Breast epithelium (tissue), 4 donors: ENCODE data around the gene LEMD1. TPM values are rescaled to one million over a fixed set of nuclear protein-coding genes. Genes with fewer than 3 reads are reported as not detected.

Experiments
- DNase-seq, 2 donors: peaks; one replicate each; pipeline ENCODE4 v3.0.0-alpha.2; 2019; ENCODE audit warnings: low spot score in 2 of 2
- H3K27ac ChIP-seq, 2 donors: fragments of 200-600 bp; sonication (generic) in 1 of 2; one replicate each; pipeline ENCODE4 v1.5.1; 2016 to 2019; ENCODE audit warnings: mild to moderate bottlenecking in 1 of 2
- H3K27me3 ChIP-seq, 2 donors: fragments of 200-600 bp; sonication (generic) in 1 of 2; one replicate each; pipeline versions ENCODE4 v1.5.1 to v1.6.0; 2017 to 2019; ENCODE audit warnings: control low read depth in 1 of 2, mild to moderate bottlenecking in 1 of 2
- H3K36me3 ChIP-seq: fragments of 200-600 bp; one replicate; pipeline ENCODE4 v1.5.1; 2019
- H3K4me1 ChIP-seq, 2 donors: fragments of 200-600 bp; sonication (generic); one replicate each; pipeline ENCODE4 v1.5.1; 2016 to 2019; ENCODE audit warnings: control low read depth in 1 of 2
- H3K4me3 ChIP-seq, 3 donors: fragments of 200-600 bp; sonication (generic); 1 replicate in 2 of 3; 2 replicates in 1 of 3; pipeline ENCODE4 v1.5.1; 2016 to 2019; ENCODE audit warnings: mild to moderate bottlenecking in 3 of 3, moderate library complexity in 2 of 3
- H3K9me3 ChIP-seq, 2 donors: fragments of 200-600 bp; sonication (generic) in 1 of 2; one replicate each; pipeline ENCODE4 v1.5.1; 2016 to 2019; ENCODE audit warnings: control low read depth in 1 of 2
- CTCF ChIP-seq, 3 donors: fragments of 450-650 bp; IDR thresholded peaks; one replicate each; pipeline ENCODE4 v1.5.1; 2016 to 2017; ENCODE audit warnings: antibody characterized with exemption in 3 of 3, mild to moderate bottlenecking in 3 of 3, moderate library complexity in 3 of 3
- POLR2A ChIP-seq: fragments of 450-650 bp; IDR thresholded peaks from one replicate; pipeline ENCODE4 v1.6.1; 2016; ENCODE audit warnings: antibody characterized with exemption, mild to moderate bottlenecking, moderate library complexity
- POLR2AphosphoS5 ChIP-seq, 3 donors: sonication (generic); formaldehyde crosslinking; IDR thresholded peaks; one replicate each; pipeline ENCODE4 v1.6.1; 2017; ENCODE audit warnings: antibody characterized with exemption in 3 of 3
- intact Hi-C: fragments of 100-400 bp; cut with DNase I; formaldehyde crosslinking; loops from one replicate; pipeline ENCODE4 v1.15.1; 2023; ENCODE audit warnings: low total_unique reads
- total RNA-seq, 3 donors: library from RNA; depleted of rRNA; stranded (reverse); fragments of >200 nt; gene quantifications; one replicate each; pipeline ENCODE4 v1.1.0, GENCODE V29; 2016

LEMD1 gene
- total RNA-seq, 3 donors from 2014 or later, result 6.1 TPM; not detected in 2

GRCh38 chr1:205335692-205336091 is 86.2 kb downstream of the LEMD1 start:
- DNase-seq, result peak; percentile 60 to 72
- H3K27me3 ChIP-seq, result no peaks in the 10 kb centered on the region
- no peak for TF ChIP-seq POLR2A
- peak; percentile 70 to 94 (median 76) for TF ChIP-seq CTCF (IDR thresholded peaks at IDR 0.05)
- TF ChIP-seq POLR2AphosphoS5 (IDR thresholded peaks at IDR 0.05), result no peak
- H3K4me3 ChIP-seq, result no peak overlapping the region
- no peaks in the 10 kb centered on the region for H3K4me1 ChIP-seq
- H3K27ac ChIP-seq, result no peak overlapping the region
- no peaks in the 10 kb centered on the region for H3K9me3 ChIP-seq
- intact Hi-C loops, result no loop called here
- H3K36me3 ChIP-seq, result no peaks in the 10 kb centered on the region

GRCh38 chr1:205332015-205332791 is 89.7 kb downstream of the LEMD1 start:
- H3K9me3 ChIP-seq, result no peaks in the 10 kb centered on the region
- no peak for DNase-seq
- H3K27ac ChIP-seq, result no peak overlapping the region
- H3K36me3 ChIP-seq, result no peaks in the 10 kb centered on the region
- no peaks in the 10 kb centered on the region for H3K27me3 ChIP-seq
- no peak for TF ChIP-seq POLR2AphosphoS5 (IDR thresholded peaks at IDR 0.05)
- no peak for TF ChIP-seq POLR2A
- no peak for TF ChIP-seq CTCF (IDR thresholded peaks at IDR 0.05)
- intact Hi-C loops, result no loop called here
- no peak overlapping the region for H3K4me3 ChIP-seq
- no peaks in the 10 kb centered on the region for H3K4me1 ChIP-seq

Other genes with a start within 250 kb of the LEMD1 start
- gene DSTYK, start 210.4 kb downstream of the LEMD1 start, total RNA-seq, result 10 to 100 TPM; 10.2 to 19.3 (median 12.5) TPM
- 1 to 10 TPM; 1.1 to 2.2 (median 2.0) TPM for gene TMCC2, start 194.1 kb downstream of the LEMD1 start, total RNA-seq
- 1 to 10 TPM in 2 of 3 donors, under 1 TPM in 1; 0.98 to 2.2 (median 1.1) TPM for gene NUAK2, start 100.3 kb downstream of the LEMD1 start, total RNA-seq
- not detected for gene KLHDC8A, start 65.1 kb downstream of the LEMD1 start, total RNA-seq
- 1 to 10 TPM in 1 of 3 donors, under 1 TPM in 1, not detected in 1; 0.66 to 1.5 TPM for gene BLACAT1, start 34.0 kb upstream of the LEMD1 start, total RNA-seq
- 10 to 100 TPM in 1 of 3 donors, 1 to 10 TPM in 2; 1.4 to 12.3 (median 9.2) TPM for gene CDK18, start 82.6 kb upstream of the LEMD1 start, total RNA-seq
- 10 to 100 TPM; 22.6 to 32.5 (median 26.5) TPM for gene ELK4, start 210.0 kb upstream of the LEMD1 start, total RNA-seq